NCI-H748 (cell line): ENCODE data around the gene TM7SF2.
A peak's percentile ranks its signal among the peaks of the same experiment; 100 is the strongest.
"Not testable (repeated sequence)": the region's sequence is repeated elsewhere in the genome, so short reads cannot be mapped to it uniquely, and the experiment has no call there.

Source experiments
- DNase-seq: peaks from one replicate; lab custom pipeline; 2025; ENCODE audit not compliant: unreplicated experiment; lab: John Stamatoyannopoulos, UW

TM7SF2 gene

DNA sequence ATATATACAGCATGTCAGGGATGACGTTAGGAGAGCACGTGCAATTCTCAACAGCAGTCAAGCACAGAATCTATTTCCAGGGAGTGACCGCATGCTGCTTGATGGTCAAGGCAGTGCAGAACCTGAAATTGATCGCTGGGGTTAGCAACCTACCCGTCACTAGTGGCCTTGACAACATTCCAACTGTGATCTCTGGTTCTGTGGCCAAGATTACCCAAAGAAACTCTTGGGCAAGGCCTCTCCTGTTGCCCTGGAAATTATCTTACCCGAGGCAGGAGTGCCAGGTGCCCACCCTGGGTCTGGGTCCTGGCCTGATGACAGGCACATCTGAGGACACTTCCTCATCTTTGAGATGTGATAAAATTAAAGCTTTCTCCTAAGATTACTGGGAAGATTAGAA is 2.2 kb downstream of the TM7SF2 start:
- DNase-seq = no peak

DNA sequence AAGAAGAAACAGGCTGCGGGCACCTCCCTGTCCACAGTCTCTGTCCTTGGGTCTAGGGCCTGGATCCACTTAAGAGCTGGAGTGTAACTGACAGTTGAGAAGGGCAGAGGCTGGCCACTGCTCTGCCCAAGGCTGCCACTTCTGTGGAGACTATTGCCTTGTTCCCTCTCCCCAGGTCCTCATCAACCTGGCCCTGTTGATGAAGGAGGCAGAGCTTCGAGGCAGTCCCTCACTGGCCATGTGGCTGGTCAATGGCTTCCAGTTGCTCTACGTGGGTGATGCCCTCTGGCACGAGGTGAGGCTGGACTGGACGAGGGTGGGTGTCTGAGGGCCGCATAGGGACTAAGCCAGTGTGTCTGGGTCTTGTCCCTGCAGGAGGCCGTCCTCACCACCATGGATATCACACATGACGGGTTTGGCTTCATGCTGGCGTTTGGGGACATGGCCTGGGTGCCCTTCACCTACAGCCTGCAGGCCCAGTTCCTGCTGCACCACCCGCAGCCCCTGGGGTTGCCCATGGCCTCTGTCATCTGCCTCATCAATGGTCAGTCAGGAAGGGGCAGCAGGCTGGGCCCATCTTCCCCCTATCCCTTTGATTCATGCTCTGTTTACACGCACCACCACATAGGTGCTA is 3.0 kb downstream of the TM7SF2 start:
- no peak for DNase-seq

DNA sequence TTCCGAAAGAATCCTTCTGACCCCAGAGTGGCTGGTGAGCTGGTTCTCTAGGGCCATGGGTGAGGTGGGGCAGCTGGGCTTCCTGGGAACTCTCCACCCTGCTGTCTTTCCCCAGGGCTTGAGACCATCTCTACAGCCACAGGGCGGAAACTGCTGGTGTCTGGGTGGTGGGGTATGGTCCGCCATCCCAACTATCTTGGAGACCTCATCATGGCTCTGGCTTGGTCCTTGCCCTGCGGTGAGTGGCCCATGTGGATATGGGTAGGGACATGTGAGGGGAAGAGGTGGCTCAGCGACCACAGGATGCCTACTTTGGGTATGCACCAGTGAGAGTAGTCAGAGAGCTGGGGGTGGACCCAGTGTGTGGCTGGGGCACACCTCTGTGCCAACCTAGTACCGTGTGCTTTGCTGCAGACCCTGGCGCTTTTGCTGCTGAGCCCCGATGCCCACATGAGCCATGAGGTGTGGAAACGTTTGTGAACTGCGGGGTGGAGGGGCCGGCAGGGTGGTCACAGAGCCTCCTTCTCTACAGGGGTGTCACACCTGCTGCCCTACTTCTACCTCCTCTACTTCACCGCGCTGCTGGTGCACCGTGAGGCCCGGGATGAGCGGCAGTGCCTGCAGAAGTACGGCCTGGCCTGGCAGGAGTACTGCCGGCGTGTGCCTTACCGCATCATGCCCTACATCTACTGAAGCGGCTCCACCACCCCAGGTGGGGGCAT is 3.9 kb downstream of the TM7SF2 start:
- DNase-seq = no peak

DNA sequence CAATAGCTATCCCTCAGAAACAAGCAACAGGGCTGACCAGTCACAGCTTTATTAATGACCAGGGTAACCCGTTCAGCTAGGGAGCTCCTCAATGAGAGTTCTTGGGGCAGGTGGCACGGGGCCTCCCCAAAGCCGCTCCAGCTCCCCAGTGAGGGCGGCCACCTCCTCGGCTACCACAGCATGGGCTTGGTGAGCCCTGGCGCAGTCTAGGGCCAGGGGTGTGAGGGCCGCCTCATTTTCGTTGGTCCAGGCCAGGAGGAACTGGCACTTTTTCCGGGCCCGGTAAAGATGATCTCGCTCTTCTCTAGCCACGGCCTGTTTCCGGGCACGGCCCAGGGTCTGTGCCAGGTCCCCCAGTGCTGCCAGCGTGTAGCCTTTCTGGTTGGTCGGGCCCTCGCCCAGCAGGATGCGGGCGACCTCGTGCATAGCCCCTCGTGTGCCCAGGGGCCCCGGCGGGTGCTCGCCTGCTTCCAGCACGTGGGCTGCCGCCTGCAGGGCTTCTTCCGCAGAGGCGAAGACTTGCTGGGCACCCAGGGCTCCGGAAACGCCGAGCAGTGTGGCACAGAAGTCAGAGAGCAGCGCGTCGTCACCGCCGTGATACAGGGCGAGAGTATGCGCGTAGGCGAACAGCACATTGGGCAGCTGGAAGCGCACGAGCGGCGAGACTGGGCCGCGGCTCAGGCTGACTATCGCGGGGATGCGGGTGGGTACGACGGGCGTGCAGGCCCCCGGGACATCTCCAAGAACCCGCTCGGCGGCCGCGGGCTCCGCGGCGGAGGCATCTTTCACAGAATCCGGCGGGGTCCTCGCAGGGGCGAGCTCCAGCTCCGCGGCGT is 4.9 kb downstream of the TM7SF2 start:
- peak; percentile 58 for DNase-seq

DNA sequence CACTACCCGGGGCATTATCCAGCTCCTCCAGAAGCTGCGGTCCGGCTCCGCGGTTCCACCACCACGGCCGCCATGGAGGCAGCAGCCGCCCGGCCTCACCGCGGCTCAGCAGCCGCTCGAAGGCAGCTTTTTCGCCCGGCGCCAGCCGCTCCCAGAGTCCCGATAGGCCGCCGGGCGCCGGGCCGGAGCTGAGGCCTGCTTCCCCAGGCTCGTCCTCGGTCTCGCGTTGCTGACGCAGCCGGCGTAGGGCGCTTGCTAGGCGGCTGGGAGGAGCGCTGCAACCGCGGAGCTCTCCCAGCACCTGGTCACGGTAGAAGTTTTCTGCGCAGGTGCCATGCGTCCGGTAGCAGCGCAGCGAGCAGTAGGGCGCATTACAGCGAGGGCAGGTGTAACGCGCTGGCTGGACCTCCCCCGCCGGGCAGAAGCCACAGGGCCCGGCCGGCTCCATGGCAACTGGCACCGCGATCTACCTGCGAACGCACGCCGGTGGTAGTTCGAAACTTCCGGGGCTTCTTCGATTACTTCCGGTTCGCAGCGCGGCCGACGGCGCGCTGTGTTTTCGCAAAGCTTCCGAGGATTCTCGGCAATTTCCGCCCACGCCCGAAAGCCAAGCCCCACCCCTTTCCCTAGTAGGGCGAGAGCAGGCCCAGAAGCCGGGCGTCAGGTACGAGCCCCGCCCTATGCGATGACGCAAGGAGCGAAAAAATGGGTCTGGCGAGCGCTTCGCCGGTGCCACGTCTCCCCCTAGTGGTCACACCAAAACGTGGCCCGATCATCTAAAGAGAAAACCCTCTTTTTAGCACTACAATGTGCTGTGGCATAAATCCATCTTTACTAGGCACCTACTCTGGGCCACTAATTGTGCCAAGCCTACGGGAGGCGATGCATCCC is 5.8 kb downstream of the TM7SF2 start, which contains the start of gene ZNHIT2:
ZNHIT2 (minus strand) TSS at position 496 of the 891 bp plus-strand sequence; CDS start at position 448, 48 bp downstream.
- peak; percentile 99 for DNase-seq

DNA sequence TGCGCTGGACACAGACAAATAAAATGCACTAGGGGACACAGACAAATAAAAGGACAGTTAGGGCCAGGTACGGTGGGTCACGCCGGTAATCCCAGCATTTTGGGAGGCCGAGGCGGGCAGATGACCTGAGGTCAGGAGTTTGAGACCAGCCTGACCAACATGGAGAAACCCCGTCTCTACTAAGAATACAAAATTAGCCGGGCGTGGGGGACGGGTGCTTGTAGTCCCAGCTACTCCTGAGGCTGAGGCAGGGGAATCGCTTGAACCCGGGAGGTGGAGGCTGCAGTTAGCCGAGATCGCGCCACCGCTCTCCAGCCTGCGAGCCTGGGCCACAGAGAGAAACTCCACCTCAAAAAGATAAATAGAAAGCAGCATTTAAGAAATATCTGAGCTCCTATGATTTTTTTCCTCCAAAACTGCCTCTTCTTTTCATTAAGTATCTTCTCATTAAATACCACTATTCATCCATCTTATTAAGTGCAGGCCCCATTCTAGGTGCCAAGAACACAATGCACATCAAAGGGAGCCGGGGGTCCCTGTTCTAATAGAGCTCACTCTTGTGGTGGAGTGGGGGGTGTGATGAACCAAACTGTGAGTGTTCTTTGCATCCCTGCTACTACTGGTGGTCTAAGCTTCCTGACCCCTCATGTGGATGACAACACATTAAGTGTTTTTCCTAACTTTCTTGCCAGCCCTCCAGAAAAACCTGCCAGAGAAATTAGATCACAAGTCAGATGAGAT is 6.6 kb downstream of the TM7SF2 start:
- no peak for DNase-seq

DNA sequence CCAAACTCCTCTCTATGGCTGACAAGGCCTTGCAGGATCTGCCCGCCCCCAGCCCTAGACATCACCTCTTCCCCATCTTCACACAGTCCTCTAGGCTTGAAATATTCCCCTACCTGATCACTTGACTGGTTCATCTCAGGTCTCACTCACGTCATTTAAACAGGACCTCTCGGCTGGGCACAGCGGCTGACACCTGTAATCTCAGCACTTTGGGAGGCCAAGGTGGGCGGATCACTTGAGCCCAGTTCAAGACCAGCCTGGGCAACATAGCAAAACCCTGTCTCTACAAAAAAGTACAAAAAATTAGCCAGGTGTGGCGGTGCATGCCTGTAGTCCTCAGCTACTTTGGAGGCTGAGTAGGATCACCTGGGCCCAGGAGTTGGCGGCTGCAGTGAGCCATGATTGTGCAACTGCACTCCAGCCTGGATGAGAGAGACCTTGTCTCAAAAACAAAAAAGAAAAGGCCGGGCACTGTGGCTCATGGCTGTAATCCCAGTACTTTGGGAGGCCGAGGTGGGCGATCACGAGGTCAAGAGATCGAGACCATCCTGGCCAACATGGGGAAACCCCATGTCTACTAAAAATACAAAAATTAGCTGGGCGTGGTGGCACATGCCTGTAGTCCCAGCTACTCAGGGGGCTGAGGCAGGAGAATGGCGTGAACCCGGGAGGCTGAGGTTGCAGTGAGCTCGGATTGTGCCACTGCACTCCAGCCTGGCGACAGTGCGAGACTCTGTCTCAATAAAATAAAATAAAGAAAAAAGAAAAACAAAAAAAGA is 7.4 kb downstream of the TM7SF2 start:
- not testable (repeated sequence) for DNase-seq

DNA sequence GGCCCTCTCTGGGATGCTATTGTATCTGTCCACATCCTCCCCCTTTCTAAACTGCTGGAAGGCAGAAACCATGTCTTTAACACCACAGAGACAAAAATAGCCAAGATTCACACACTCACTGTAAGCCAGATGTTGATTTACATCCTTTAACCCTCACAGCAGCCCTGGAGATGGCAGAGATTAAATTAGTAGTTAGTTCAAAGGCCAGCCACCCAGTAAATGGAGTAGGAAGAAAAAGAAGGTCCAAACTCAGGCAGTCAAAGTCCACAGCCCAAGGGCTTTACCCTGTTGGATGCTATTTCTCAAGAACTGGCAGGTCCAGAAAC is 8.0 kb downstream of the TM7SF2 start:
- DNase-seq = no peak

DNA sequence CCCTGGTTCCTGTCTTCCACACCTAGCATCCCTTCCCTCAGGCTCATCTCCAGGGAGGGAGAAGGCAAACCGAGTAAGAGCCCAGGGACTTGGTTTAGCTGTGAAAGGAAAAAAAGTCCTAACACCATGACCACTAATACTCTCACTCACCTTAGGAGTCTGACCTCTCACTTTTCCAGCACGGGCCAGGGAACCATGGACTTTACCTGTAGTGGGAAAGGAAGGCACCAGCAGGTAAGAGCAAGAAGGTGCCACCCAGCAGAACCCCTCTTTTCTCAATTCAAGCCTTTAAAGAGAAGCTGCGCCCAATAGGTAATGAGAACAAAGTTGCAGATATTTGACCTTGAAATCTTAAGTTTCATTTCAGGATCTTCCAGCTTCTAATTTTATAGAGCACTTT is 9.2 kb downstream of the TM7SF2 start:
- DNase-seq = no peak

DNA sequence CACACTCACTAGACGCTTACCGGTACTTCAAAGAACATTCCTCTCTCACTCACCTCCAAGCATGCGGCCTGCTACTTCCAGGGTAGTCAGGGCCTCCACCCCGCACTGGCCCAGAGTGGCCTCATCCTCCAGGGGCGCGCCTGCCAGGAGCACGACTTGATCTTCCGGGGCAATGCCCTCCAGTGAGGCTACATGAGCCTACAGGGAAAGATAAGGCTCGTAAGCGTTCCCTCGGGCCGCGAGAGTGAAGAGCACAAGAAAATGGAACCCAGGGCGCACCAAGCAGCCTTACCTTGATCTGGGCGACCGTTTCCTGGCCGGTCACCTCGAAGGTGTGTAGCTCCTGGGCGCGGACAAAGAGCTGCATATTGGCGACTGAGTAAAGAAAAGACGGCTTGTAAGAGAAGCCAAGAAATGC is 9.8 kb downstream of the TM7SF2 start:
- no peak for DNase-seq

DNA sequence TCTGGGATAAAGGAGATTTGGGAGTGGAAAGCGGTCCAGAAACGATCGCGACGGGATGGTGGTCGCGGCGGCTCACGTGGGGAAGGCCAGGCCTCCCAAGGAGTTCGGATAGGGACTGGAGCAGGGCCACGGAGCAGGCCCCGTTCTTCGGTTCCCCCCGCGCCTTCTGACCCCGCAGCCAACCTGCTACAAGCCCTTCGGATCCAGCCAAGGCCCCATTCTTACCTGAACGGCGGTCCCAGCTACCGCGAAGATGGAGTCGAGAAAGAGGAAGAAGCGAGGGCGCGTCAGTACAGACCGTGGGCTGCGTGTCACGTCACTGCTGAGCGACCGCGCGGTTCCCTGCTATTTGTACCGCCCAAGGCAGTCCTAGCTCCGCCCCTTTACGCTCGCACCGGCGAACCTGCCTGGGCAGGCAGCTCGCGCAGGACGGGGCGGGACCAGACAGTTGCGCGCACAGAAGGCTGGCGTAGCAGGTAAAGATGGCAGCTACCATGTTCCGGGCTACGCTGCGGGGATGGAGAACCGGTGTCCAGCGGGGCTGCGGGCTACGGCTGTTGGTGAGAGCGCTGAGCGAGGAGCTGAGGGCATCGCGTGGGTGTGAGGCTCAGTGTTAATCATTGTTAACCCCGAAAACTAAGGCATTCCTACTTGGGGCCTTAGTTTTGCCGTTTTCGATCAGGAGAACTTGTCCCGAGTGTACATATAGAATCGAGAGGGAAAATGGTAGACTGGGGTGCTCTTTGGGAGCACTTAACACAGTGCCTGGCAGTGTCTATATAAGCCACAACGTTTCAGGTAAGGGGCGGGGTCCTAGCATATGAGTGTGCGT is 10.4 kb downstream of the TM7SF2 start, which contains the start of the genes FAU and MRPL49:
FAU (minus strand) TSS at position 270 of the 832 bp plus-strand sequence. CDS start 321 bp downstream, outside the sequence.
MRPL49 (plus strand) TSS at position 457 of the 832 bp plus-strand sequence; CDS start at position 483, 26 bp downstream.
- DNase-seq = peak; percentile 98

DNA sequence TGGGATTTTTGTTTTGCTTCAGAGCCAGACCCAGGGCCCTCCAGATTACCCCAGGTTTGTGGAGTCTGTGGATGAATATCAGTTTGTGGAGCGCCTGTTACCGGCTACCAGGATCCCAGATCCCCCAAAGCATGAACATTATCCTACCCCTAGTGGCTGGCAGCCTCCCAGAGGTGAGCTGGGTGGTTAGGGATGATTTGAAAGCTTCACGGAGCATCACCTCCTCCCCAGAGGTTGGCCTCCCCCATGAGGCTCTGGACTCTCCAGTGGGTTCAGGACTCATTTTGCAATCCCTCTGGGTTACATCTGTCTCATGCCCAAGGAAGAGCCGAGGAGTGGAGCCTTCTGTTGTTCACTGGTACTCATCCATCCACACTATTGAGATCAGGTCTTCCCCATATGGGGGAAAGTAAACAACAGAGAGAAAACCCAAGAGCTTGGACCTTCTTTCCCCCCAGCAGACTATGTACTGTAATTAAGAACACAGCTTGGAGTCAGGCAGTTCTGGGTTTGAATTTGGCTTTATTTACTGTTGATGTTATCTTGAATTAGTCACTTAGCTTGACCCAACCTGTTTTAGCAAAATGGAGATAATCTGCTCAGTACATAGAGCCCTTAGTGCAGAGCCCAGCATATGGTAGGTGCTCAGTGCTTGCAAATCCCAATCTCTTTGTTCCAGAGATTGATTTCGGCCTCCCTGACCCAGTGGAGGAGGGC is 13.0 kb downstream of the TM7SF2 start:
- DNase-seq = no peak

DNA sequence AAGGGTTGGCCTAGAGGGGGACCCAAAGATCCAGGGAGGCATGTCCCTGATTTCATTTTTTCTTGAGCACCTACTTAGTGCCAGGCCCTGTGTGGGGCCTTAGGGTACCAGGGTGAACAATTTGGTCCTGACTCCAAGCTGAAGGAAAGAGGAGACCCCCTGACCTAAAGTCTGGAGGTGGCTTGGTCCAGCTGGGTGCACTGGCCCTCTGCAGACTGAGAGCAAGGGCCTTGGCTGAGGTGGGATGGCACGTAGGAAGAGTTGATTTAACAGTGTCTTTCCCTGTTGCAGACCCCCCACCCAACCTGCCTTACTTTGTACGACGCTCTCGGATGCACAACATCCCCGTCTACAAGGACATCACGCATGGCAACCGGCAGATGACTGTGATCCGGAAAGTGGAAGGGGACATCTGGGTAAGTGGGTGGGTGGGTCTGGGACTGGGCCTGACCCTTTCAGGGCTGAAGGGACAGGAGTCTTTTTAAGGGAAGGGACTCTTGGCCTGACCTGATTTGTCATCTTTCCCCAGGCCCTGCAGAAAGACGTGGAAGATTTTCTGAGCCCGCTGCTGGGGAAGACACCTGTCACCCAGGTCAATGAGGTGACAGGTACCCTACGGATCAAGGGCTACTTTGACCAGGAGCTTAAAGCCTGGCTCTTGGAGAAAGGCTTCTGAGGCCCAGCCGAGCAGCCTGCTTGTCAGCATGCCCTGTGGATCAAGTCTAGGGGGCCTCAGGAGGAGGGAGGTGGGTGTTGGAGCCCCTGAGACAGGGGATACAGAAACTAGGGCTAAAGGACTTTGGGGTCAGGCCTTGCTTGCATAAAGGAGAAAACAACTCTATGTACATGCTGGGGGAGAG is 13.8 kb downstream of the TM7SF2 start:
- no peak for DNase-seq

DNA sequence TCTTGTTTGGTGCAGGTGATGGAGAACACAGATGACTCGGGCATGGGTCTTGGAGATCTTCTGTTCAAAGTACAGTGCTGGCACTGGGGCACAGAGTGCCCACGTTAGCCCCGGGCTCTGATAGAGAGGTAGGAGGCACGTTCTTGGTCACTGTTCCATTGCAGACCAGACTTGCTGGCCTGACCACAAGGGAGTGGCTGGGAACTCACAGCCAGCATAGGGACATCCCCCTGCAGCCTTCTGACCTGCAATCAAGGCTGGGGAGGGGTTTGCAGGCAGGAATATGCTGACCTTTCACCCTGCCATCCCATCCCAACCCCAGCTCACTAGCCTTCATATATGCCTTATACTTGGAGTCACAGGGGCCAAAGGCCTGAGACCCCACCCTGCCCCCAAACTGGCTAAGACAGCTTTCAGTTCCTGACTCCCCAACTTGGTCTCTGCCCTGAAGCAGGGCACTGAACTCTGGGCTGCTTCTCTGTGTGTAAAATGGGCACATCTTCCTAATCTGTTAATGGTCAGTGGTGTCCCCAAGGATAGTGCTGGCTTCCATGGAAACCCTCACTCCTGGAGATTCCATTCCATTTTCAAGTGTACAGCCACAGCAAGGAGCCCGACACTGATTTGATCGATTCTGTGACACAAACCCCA is 15.1 kb downstream of the TM7SF2 start:
- DNase-seq = no peak

DNA sequence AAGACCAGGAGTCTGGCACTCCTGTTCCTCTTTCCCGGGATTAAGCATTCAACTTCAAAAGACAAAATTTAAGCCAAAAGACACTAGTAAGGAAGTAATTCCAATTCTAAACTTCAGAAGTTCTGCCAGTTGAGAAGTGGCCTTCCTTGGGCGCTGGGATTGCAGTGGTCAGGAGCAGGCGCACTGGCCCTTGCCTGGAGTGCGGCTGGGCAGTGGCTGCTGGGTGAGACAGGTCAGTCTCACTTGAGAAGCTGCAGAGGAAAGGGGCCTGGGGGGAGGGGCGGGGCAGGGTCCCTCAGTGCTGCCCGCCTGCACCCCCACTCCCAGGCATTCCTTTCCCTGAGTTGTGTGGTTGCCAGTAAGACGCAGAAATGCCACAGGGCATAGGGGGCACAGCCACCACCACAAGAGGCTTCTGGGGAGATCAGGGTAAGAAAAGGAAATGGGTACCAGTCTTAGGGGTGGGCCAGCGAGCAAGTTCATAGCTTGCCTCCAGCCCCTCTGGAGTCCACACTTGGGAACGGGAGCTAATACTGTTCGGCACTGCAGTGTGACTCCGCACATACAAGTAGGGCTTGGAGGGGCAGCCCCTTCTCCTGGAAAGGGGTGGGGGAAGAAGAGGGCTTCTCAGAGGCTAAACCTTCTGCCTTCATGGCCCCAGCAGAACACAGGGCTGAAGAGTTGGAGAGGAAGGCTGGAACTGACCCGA is 16.0 kb downstream of the TM7SF2 start:
- DNase-seq = no peak
